Caco-2 (cell line): ENCODE results near the gene MACROD1. TPM values are rescaled to one million over a fixed set of nuclear protein-coding genes. Genes with fewer than 3 reads are reported as not detected.
"Not testable (repeated sequence)": the region's sequence is repeated elsewhere in the genome, so short reads cannot be mapped to it uniquely, and the experiment has no call there.

Experiments used
- BruUV-seq: library from RNA; stranded (reverse); fragments of 400-500 nt; replicated peaks from 2 replicates; lab custom pipeline; 2021; lab: Mats Ljungman, UMichigan
- CTCF ChIA-PET: fragments of 300-600 bp; sonication (Branson Sonifier 250); formaldehyde crosslinking; loops from one replicate; lab custom pipeline; 2022; ENCODE audit warnings: antibody characterized with exemption; lab: Charles Lee
- POLR2A ChIA-PET: fragments of 300-600 bp; sonication (Branson Sonifier 250); formaldehyde crosslinking; loops from one replicate; lab custom pipeline; 2022; ENCODE audit warnings: antibody characterized with exemption; lab: Charles Lee
- DNase-seq, 2 experiments: peaks; one replicate each; pipeline versions ENCODE4 v3.0.0 to v3.0.0-alpha.2; 2020 to 2022
- H3K27me3 ChIP-seq: replicated peaks from 2 replicates; pipeline ENCODE4 v1.6.0; 2011; ENCODE audit warnings: low read length; ENCODE audit not compliant: control insufficient read depth, insufficient read depth
- H3K36me3 ChIP-seq: 2 replicates; pipeline ENCODE4 v1.5.1; 2011; ENCODE audit warnings: low read length; ENCODE audit not compliant: control insufficient read depth, insufficient read depth
- H3K4me1 ChIP-seq: fragments of 250-450 bp; sonication (Bioruptor Pico); 2 replicates; pipeline ENCODE4 v1.5.1; 2020; ENCODE audit warnings: mild to moderate bottlenecking
- H3K4me3 ChIP-seq: 2 replicates; pipeline ENCODE4 v1.5.1; 2011; ENCODE audit warnings: low read depth, mild to moderate bottlenecking, control low read depth, low read length
- H3K9me3 ChIP-seq: fragments of 250-450 bp; sonication (Bioruptor Pico); 2 replicates; pipeline ENCODE4 v1.5.1; 2020; ENCODE audit warnings: mild to moderate bottlenecking, moderate library complexity
- H3K27ac Mint-ChIP-seq: one replicate; pipeline ENCODE4 v1.8.0; 2022; ENCODE audit warnings: mixed read lengths; ENCODE audit not compliant: unreplicated experiment
- H3K27me3 Mint-ChIP-seq: one replicate; pipeline ENCODE4 v1.8.0; 2022; ENCODE audit warnings: mixed read lengths; ENCODE audit not compliant: insufficient read depth, unreplicated experiment
- H3K36me3 Mint-ChIP-seq: one replicate; pipeline ENCODE4 v1.8.0; 2022; ENCODE audit warnings: mild to moderate bottlenecking, mixed read lengths; ENCODE audit not compliant: insufficient read depth, unreplicated experiment
- H3K4me1 Mint-ChIP-seq: one replicate; pipeline ENCODE4 v1.8.0; 2022; ENCODE audit warnings: low read depth, mixed read lengths; ENCODE audit not compliant: unreplicated experiment
- H3K4me3 Mint-ChIP-seq: one replicate; pipeline ENCODE4 v1.8.0; 2022; ENCODE audit warnings: mild to moderate bottlenecking, moderate library complexity, mixed read lengths; ENCODE audit not compliant: unreplicated experiment
- H3K9me3 Mint-ChIP-seq: one replicate; pipeline ENCODE4 v1.8.0; 2022; ENCODE audit warnings: mixed read lengths; ENCODE audit not compliant: unreplicated experiment
- intact Hi-C: fragments of 100-400 bp; cut with micrococcal nuclease; formaldehyde crosslinking; loops from one replicate; pipeline ENCODE4 v1.10.0; 2022; ENCODE audit not compliant: unreplicated experiment
- total RNA-seq: library from RNA; stranded (reverse); gene quantifications from 2 replicates; pipeline ENCODE4 v1.2.3, GENCODE V29; 2022
- TF ChIP-seq, protein P1 (sequence below), 2 experiments: fragments of 200-600 bp in 1 of 2; IDR thresholded peaks; 1 replicate in 1 of 2; 2 replicates in 1 of 2; pipeline versions ENCODE4 v1.5.1 to v1.8.0; 2011 to 2022; ENCODE audit warnings: antibody characterized with exemption in 1 of 2, control low read depth in 1 of 2, inconsistent platforms in 1 of 2, low read depth in 1 of 2, low read length in 1 of 2, mild to moderate bottlenecking in 1 of 2, moderate library complexity in 1 of 2; ENCODE audit not compliant: insufficient read depth in 1 of 2, severe bottlenecking in 1 of 2, unreplicated experiment in 1 of 2

Gene MACROD1
- total RNA-seq, 1 experiment from 2014 or later = 29.6 TPM

DNA sequence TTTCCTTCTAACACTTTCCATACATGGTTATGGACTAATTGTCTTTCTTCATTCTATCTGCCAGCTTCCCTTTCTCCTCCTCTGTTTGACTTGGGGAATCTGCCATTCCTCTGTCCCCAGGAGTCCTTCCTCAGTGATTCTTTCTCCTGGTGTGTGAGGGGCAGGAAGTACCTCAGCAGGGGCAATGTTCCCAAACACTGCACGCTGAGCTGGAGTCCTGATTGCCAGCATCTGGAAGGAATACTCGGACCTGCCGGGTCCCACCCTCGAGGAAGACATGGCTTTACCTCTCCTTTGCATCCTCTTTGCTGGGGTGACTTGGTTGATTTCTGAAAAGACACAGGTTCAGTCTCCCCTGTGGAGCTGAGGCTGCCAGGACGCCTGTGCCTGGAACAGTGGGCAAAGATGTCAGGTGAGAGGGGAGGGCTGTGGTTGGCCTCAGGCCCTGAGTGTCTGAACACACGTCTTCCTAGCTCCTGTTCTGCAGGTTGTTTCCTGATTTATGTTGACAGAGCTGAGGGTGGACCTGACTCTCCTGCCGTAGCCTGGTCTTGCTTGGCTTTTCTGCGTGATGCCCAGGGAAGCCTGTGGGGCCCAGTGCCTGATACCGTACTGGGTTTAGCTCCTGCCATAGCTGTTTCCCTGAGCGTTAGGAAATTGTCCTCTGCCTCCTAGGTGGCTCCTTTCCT lies 187.2 kb downstream of the MACROD1 start:
- Histone ChIP-seq H3K36me3 (no peaks in the 10 kb centered on the region), H3K9me3 (no peaks in the 10 kb centered on the region), H3K27me3 (no peaks in the 10 kb centered on the region), H3K4me1 (peaks cover 11% of the 10 kb centered on the region; the same call in 1 of the 2 replicates), H3K4me3 (no peak overlapping the region)
- Mint-ChIP-seq H3K36me3 (peaks cover 62% of the 10 kb centered on the region), H3K4me3 (peak overlapping the region; percentile 9), H3K9me3 (no peaks in the 10 kb centered on the region), H3K27me3 (no peaks in the 10 kb centered on the region), H3K4me1 (peaks cover 11% of the 10 kb centered on the region), H3K27ac (no peak overlapping the region)
- ChIA-PET POLR2A (no interaction called here), CTCF (no interaction called here)
- TF ChIP-seq, protein P1, sequence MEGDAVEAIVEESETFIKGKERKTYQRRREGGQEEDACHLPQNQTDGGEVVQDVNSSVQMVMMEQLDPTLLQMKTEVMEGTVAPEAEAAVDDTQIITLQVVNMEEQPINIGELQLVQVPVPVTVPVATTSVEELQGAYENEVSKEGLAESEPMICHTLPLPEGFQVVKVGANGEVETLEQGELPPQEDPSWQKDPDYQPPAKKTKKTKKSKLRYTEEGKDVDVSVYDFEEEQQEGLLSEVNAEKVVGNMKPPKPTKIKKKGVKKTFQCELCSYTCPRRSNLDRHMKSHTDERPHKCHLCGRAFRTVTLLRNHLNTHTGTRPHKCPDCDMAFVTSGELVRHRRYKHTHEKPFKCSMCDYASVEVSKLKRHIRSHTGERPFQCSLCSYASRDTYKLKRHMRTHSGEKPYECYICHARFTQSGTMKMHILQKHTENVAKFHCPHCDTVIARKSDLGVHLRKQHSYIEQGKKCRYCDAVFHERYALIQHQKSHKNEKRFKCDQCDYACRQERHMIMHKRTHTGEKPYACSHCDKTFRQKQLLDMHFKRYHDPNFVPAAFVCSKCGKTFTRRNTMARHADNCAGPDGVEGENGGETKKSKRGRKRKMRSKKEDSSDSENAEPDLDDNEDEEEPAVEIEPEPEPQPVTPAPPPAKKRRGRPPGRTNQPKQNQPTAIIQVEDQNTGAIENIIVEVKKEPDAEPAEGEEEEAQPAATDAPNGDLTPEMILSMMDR (IDR thresholded peaks at IDR 0.05; ENCODE audit: insufficient read depth in 1 of 2, low read depth in 1 of 2, low read length in 1 of 2, severe bottlenecking in 1 of 2, unreplicated experiment in 1 of 2) = no peak
- no TSS peak for BruUV-seq
- intact Hi-C loops = no loop called here
- no peak for DNase-seq

GRCh38 chr11:63974259-63975143 lies 191.4 kb downstream of the MACROD1 start, which contains the start of gene COX8A:
Gene COX8A, plus strand, starts transcription at chr11:63974620. Its CDS starts 61 bp downstream, at chr11:63974681.
- intact Hi-C loops = loop anchor here (1.0 to 2.0 kb wide), 2 partner anchors 12 to 36 kb away; partner anchors contain the start of genes NAA40 and OTUB1
- peak within 1 kb of the TSS; percentile 74 for H3K4me3 ChIP-seq
- H3K27me3 ChIP-seq = no peaks in the 10 kb centered on the region; the same call in 1 of the 2 replicates
- Mint-ChIP-seq H3K36me3 (peaks cover 47% of the 10 kb centered on the region), H3K4me1 (peaks cover 17% of the 10 kb centered on the region), H3K27me3 (no peaks in the 10 kb centered on the region), H3K27ac (peak within 1 kb of the TSS; percentile 99), H3K4me3 (peak within 1 kb of the TSS; percentile 99), H3K9me3 (peaks cover 10% of the 10 kb centered on the region)
- H3K9me3 ChIP-seq = no peaks in the 10 kb centered on the region
- peak; percentile 98 to 99 for DNase-seq
- TF ChIP-seq, protein P1 (IDR thresholded peaks at IDR 0.05; ENCODE audit: insufficient read depth in 1 of 2, low read depth in 1 of 2, low read length in 1 of 2, severe bottlenecking in 1 of 2, unreplicated experiment in 1 of 2) = peak in 1 of 2 experiments; percentile 22
- POLR2A ChIA-PET = interaction anchor here (0.6 to 1.3 kb wide), 5 partner anchors 28 to 1641 kb away, joined by 3 read pairs; partner anchors contain the start of genes NAA40, PCNX3 and RTN3
- CTCF ChIA-PET = interaction anchor here (0.6 to 1.2 kb wide), 4 partner anchors 29 to 140 kb away, joined by 3 to 8 read pairs (median 6); partner anchors contain the start of gene MARK2
- H3K4me1 ChIP-seq = peaks cover 11% of the 10 kb centered on the region; the same call in 1 of the 2 replicates
- BruUV-seq = TSS peak; percentile 85
- no peaks in the 10 kb centered on the region for H3K36me3 ChIP-seq

- DNase-seq, H3K9me3 ChIP-seq, BruUV-seq, H3K27me3 ChIP-seq, H3K9me3 Mint-ChIP-seq, H3K27me3 Mint-ChIP-seq, H3K36me3 ChIP-seq: not testable (repeated sequence)
- Histone ChIP-seq H3K4me3 (peak overlapping the region; percentile 32), H3K4me1 (peaks cover 11% of the 10 kb centered on the region; the same call in 1 of the 2 replicates)
- CTCF ChIA-PET = interaction anchor here (0.6 to 1.2 kb wide), 4 partner anchors 28 to 139 kb away, joined by 3 to 8 read pairs (median 6); partner anchors contain the start of gene MARK2
- Mint-ChIP-seq H3K4me1 (peaks cover 17% of the 10 kb centered on the region), H3K4me3 (peak overlapping the region; percentile 99), H3K36me3 (peaks cover 45% of the 10 kb centered on the region), H3K27ac (peak overlapping the region; percentile 99)
- intact Hi-C loops = loop anchor here (1.0 to 2.0 kb wide), 2 partner anchors 12 to 35 kb away; partner anchors contain the start of genes NAA40 and OTUB1
- POLR2A ChIA-PET = interaction anchor here (0.6 to 1.3 kb wide), 5 partner anchors 29 to 1641 kb away, joined by 3 read pairs; partner anchors contain the start of genes NAA40, PCNX3 and RTN3
Observed at GRCh38 chr11:63973912-63974258, 192.0 kb downstream of the MACROD1 start.
